ENCODE results near the gene KCNQ1. TPM values are rescaled to one million over a fixed set of nuclear protein-coding genes. Genes with fewer than 3 reads are reported as not detected.

KCNQ1 gene
- total RNA-seq, 3 donors from 2014 or later (not counting 1 experiment from before 2014, with no cell fraction given) = 1.9 to 7.8 (median 3.3) TPM

DNA sequence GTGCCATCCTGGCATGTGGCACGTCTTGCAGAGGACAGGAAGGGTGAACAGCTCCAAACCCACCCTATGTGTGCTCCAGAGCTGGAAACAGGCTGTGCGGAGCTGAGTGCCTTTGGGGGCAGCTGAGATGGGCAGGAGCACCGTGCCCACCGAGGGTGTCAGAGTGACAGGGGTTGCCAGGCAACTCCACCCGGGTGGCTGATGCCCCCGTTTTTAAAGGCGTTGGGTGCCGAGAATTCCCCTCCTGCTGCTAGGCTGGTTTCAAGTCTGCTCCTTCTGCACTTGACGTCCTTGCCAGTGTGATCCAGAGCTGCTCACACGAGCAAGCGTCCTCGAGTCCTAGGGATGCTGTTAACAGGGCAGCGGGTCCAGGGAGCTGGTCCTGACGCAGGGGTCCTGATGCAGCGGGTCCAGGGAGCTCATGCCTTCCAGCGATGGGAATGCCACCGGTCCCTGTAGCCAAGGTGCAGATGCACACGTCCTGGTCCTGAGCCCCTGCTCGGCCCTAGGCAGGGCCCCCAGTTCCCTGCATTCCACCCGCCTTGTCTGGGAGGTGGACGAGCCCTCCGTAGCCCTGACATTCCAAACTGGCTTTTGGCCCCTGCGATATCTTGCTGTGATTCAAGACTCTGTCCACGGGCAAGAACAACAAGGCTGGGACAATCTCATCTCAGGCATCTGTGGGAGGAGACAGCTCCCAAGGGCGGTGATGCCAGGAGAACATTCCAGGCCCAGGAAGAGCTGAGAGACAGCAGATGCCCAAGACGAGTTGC is 4.9 kb downstream of the KCNQ1 start:
- no peaks in the 10 kb centered on the region for H3K36me3 ChIP-seq (ENCODE audit: control insufficient read depth, insufficient read depth, low read length)
- no peak for ATAC-seq
- intact Hi-C loops (cut with micrococcal nuclease) = no loop called here
- H3K36me3 Mint-ChIP-seq = no peaks in the 10 kb centered on the region
- WGBS (ENCODE audit: insufficient coverage) = 91% methylated on average over 26 of the region's 26 CpGs
- TF ChIP-seq, protein P1, sequence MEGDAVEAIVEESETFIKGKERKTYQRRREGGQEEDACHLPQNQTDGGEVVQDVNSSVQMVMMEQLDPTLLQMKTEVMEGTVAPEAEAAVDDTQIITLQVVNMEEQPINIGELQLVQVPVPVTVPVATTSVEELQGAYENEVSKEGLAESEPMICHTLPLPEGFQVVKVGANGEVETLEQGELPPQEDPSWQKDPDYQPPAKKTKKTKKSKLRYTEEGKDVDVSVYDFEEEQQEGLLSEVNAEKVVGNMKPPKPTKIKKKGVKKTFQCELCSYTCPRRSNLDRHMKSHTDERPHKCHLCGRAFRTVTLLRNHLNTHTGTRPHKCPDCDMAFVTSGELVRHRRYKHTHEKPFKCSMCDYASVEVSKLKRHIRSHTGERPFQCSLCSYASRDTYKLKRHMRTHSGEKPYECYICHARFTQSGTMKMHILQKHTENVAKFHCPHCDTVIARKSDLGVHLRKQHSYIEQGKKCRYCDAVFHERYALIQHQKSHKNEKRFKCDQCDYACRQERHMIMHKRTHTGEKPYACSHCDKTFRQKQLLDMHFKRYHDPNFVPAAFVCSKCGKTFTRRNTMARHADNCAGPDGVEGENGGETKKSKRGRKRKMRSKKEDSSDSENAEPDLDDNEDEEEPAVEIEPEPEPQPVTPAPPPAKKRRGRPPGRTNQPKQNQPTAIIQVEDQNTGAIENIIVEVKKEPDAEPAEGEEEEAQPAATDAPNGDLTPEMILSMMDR (IDR thresholded peaks at IDR 0.05) = no peak
- no peak overlapping the region for H3K27ac ChIP-seq (ENCODE audit: low read length)
- DNase-seq = no peak
- peaks cover 37% of the 10 kb centered on the region for H3K4me1 ChIP-seq (ENCODE audit: control insufficient read depth, insufficient read depth, low read length)
- H3K4me3 ChIP-seq (ENCODE audit: low read length) = no peak overlapping the region
- H3K9me3 Mint-ChIP-seq = no peaks in the 10 kb centered on the region
- H3K9me3 ChIP-seq (ENCODE audit: control insufficient read depth, insufficient read depth, low read length) = no peaks in the 10 kb centered on the region
- H3K27me3 Mint-ChIP-seq (ENCODE audit: low read depth in 2 of 2) = peaks cover 12 to 28% of the 10 kb centered on the region in 2 donors
- peaks cover 0 to 13% of the 10 kb centered on the region in 2 donors for H3K4me1 Mint-ChIP-seq
- no peak overlapping the region for H3K27ac Mint-ChIP-seq
- peaks cover 31% of the 10 kb centered on the region for H3K27me3 ChIP-seq (ENCODE audit: control insufficient read depth, insufficient read depth, low read length)
- no peak overlapping the region for H3K4me3 Mint-ChIP-seq

DNA sequence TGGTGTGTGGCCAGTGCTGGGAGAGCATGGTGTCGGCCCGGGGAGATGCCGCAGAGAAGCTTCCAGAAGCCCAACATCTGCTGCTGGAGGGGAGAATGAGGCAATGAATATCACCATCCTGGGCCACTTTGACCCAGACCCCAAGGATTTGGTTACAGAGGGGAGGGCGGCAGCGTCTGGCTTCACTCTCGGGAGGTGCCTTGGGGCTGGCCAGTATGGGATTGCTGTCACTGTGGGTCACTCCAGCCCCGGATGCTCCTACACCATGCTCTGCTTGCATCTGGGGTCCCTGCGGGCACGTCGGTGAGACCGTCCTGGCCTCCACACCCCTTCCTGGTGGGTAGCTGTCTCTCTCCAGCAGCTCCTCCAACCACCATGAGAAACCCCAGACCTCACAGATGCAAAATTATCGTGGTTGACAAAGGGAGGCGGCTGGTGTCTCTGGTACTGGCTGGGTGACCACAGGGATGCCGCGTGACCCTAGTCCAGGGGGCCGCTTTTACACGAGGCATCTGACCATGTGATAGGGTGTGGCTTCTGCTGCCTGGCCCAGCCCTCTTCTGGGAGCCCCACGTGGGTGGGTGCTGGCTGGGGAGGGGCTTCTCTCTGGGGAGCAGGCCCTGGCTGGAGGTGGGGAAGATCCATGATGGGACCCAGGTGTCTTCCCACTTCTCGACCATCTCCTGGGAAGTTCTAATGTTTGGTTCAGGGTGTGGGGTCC is 5.7 kb downstream of the KCNQ1 start:
- H3K9me3 Mint-ChIP-seq = no peaks in the 10 kb centered on the region

DNA sequence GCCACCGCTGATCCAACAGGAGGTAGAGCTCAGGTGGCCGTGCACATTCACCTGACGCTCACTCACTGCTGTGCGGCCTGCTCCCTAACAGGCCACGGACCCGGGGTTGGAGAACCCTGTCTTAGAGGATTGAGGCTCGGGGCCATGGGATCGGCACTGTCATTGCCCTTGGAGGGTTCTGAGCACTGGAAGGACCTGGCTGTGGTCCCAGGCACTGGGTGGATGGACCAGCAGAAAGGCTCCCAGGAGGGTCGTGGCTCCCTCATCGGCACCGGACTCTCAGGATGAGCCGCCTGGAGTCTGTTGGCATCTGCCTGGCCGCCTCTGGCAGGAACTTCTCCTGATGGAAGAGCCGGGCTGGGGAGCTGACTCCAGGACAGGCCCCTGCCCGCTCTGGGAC is 6.5 kb downstream of the KCNQ1 start:
- Mint-ChIP-seq H3K4me3 (no peak overlapping the region), H3K36me3 (no peaks in the 10 kb centered on the region), H3K27me3 (ENCODE audit: low read depth in 2 of 2) (peaks cover 24 to 30% of the 10 kb centered on the region in 2 donors), H3K4me1 (peaks cover 0 to 7% of the 10 kb centered on the region in 2 donors), H3K9me3 (no peaks in the 10 kb centered on the region), H3K27ac (no peak overlapping the region)
- intact Hi-C loops (cut with micrococcal nuclease) = no loop called here
- WGBS (ENCODE audit: insufficient coverage) = 93% methylated on average over 15 of the region's 15 CpGs
- Histone ChIP-seq H3K4me1 (ENCODE audit: control insufficient read depth, insufficient read depth, low read length) (peaks cover 25% of the 10 kb centered on the region), H3K27ac (ENCODE audit: low read length) (no peak overlapping the region), H3K9me3 (ENCODE audit: control insufficient read depth, insufficient read depth, low read length) (no peaks in the 10 kb centered on the region), H3K27me3 (ENCODE audit: control insufficient read depth, insufficient read depth, low read length) (peaks cover 20% of the 10 kb centered on the region), H3K36me3 (ENCODE audit: control insufficient read depth, insufficient read depth, low read length) (no peaks in the 10 kb centered on the region), H3K4me3 (ENCODE audit: low read length) (no peak overlapping the region)
- no peak for ATAC-seq
- no peak for DNase-seq
- TF ChIP-seq, protein P1 (IDR thresholded peaks at IDR 0.05) = no peak

More for the DNA sequence above, 5.7 kb downstream of the KCNQ1 start:
- TF ChIP-seq, protein P1 (IDR thresholded peaks at IDR 0.05) = no peak
- H3K27ac ChIP-seq (ENCODE audit: low read length) = no peak overlapping the region
- Mint-ChIP-seq H3K27ac (no peak overlapping the region), H3K4me3 (no peak overlapping the region), H3K4me1 (peaks cover 0 to 9% of the 10 kb centered on the region in 2 donors), H3K27me3 (ENCODE audit: low read depth in 2 of 2) (peaks cover 19 to 28% of the 10 kb centered on the region in 2 donors), H3K36me3 (no peaks in the 10 kb centered on the region)
- no peak overlapping the region for H3K4me3 ChIP-seq (ENCODE audit: low read length)
- DNase-seq (no peak), ATAC-seq (peak in 1 of 3 donors; percentile 21)
- no peaks in the 10 kb centered on the region for H3K9me3 ChIP-seq (ENCODE audit: control insufficient read depth, insufficient read depth, low read length)
- H3K36me3 ChIP-seq (ENCODE audit: control insufficient read depth, insufficient read depth, low read length) = no peaks in the 10 kb centered on the region
- intact Hi-C loops (cut with micrococcal nuclease) = no loop called here
- H3K27me3 ChIP-seq (ENCODE audit: control insufficient read depth, insufficient read depth, low read length) = peaks cover 29% of the 10 kb centered on the region
- peaks cover 34% of the 10 kb centered on the region for H3K4me1 ChIP-seq (ENCODE audit: control insufficient read depth, insufficient read depth, low read length)
- WGBS (ENCODE audit: insufficient coverage) = 46% methylated on average over 19 of the region's 19 CpGs
